Measurements from ENCODE around the gene SHTN1.

GRCh38 chr10:116892907-116893685 lies 111.9 kb downstream of the SHTN1 start:
- no peak for TF ChIP-seq CTCF (conservative IDR thresholded peaks at IDR 0.05; ENCODE audit: low read depth, low read length)
- TF ChIP-seq SMC3 (IDR thresholded peaks at IDR 0.05; ENCODE audit: low read depth, low read length): no peak
- no peak for TF ChIP-seq CEBPB (IDR thresholded peaks at IDR 0.05; ENCODE audit: low read depth, low read length)
- TF ChIP-seq POLR2A (IDR thresholded peaks at IDR 0.05; ENCODE audit: low read depth, low read length): no peak
- TF ChIP-seq ELK1 (IDR thresholded peaks at IDR 0.05; ENCODE audit: borderline replicate concordance, low read depth, low read length): no peak
- TF ChIP-seq RCOR1 (IDR thresholded peaks at IDR 0.05; ENCODE audit: insufficient replicate concordance, low read length): no peak
- TF ChIP-seq, protein P1, sequence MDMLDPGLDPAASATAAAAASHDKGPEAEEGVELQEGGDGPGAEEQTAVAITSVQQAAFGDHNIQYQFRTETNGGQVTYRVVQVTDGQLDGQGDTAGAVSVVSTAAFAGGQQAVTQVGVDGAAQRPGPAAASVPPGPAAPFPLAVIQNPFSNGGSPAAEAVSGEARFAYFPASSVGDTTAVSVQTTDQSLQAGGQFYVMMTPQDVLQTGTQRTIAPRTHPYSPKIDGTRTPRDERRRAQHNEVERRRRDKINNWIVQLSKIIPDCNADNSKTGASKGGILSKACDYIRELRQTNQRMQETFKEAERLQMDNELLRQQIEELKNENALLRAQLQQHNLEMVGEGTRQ (IDR thresholded peaks at IDR 0.05; ENCODE audit: low read depth, low read length): no peak
